ENCODE measurements around the gene TLN1.
A peak's percentile ranks its signal among the peaks of the same experiment; 100 is the strongest.

TLN1 gene

GRCh38 chr9:35763803-35764202, 31.8 kb upstream of the TLN1 start:
- Histone ChIP-seq H2BK5ac (ENCODE audit: low read length) (no peak overlapping the region), H2BK15ac (ENCODE audit: low read length) (no peak overlapping the region), H3K4me1 (ENCODE audit: control insufficient read depth in 2 of 2, insufficient read depth in 1 of 2, low read depth in 1 of 2, low read length in 2 of 2) (peaks cover 3 to 4% of the 10 kb centered on the region in 2 donors), H3K14ac (ENCODE audit: low read length) (no peak overlapping the region), H3K27ac (replicated peaks; ENCODE audit: low read length) (no peak overlapping the region), H2BK12ac (ENCODE audit: low read length) (no peak overlapping the region), H2AK5ac (ENCODE audit: low read depth, low read length) (no peak overlapping the region), H3K79me1 (ENCODE audit: low read depth, low read length) (peaks cover 2% of the 10 kb centered on the region), H2BK120ac (ENCODE audit: low read depth, low read length) (no peak overlapping the region), H3K4me3 (ENCODE audit: low read length in 2 of 2) (no peak overlapping the region), H4K8ac (ENCODE audit: low read depth, low read length) (no peak overlapping the region), H3K36me3 (replicated peaks in 1 of 2; ENCODE audit: control insufficient read depth in 2 of 2, insufficient read depth in 2 of 2, low read length in 2 of 2) (no peaks in the 10 kb centered on the region), H3K4ac (ENCODE audit: low read length) (no peak overlapping the region), H3K9me3 (replicated peaks in 1 of 2; ENCODE audit: control insufficient read depth in 2 of 2, insufficient read depth in 1 of 2, low read depth in 1 of 2, low read length in 2 of 2) (no peaks in the 10 kb centered on the region), H2AFZ (ENCODE audit: low read length) (no peak overlapping the region), H3K4me2 (ENCODE audit: insufficient read depth, low read length, poor library complexity, severe bottlenecking) (no peak overlapping the region), H4K91ac (ENCODE audit: low read depth, low read length, poor library complexity) (no peak overlapping the region), H3K18ac (ENCODE audit: low read length) (no peak overlapping the region), H3K27me3 (ENCODE audit: control insufficient read depth in 3 of 3, insufficient read depth in 3 of 3, low read depth in 1 of 3, low read length in 3 of 3) (no peaks in the 10 kb centered on the region), H3K23ac (ENCODE audit: low read depth, low read length, poor library complexity) (no peak overlapping the region), H3K9ac (ENCODE audit: low read depth, low read length, poor library complexity) (no peak overlapping the region)
- WGBS, 2 donors (ENCODE audit: extremely low coverage in 2 of 2, insufficient read length in 2 of 2, insufficient replicate concordance in 1 of 2) = no CpG with 5 or more reads among the region's 1 CpG
- no peak for DNase-seq (ENCODE audit: low spot score)

- Histone ChIP-seq H3K4me1 (ENCODE audit: control insufficient read depth in 2 of 2, insufficient read depth in 1 of 2, low read depth in 1 of 2, low read length in 2 of 2) (peaks cover 3 to 5% of the 10 kb centered on the region in 2 donors), H3K18ac (ENCODE audit: low read length) (no peak overlapping the region), H4K8ac (ENCODE audit: low read depth, low read length) (no peak overlapping the region), H3K79me1 (ENCODE audit: low read depth, low read length) (peaks cover 2% of the 10 kb centered on the region), H3K23ac (ENCODE audit: low read depth, low read length, poor library complexity) (no peak overlapping the region), H2BK5ac (ENCODE audit: low read length) (no peak overlapping the region), H4K91ac (ENCODE audit: low read depth, low read length, poor library complexity) (no peak overlapping the region), H2AFZ (ENCODE audit: low read length) (no peak overlapping the region), H3K4me2 (ENCODE audit: insufficient read depth, low read length, poor library complexity, severe bottlenecking) (no peak overlapping the region), H3K9me3 (replicated peaks in 1 of 2; ENCODE audit: control insufficient read depth in 2 of 2, insufficient read depth in 1 of 2, low read depth in 1 of 2, low read length in 2 of 2) (no peaks in the 10 kb centered on the region), H3K27ac (replicated peaks; ENCODE audit: low read length) (no peak overlapping the region), H3K27me3 (ENCODE audit: control insufficient read depth in 3 of 3, insufficient read depth in 3 of 3, low read depth in 1 of 3, low read length in 3 of 3) (no peaks in the 10 kb centered on the region), H3K4ac (ENCODE audit: low read length) (no peak overlapping the region), H3K4me3 (ENCODE audit: low read length in 2 of 2) (no peak overlapping the region), H2BK12ac (ENCODE audit: low read length) (no peak overlapping the region), H2BK15ac (ENCODE audit: low read length) (no peak overlapping the region), H2BK120ac (ENCODE audit: low read depth, low read length) (no peak overlapping the region), H2AK5ac (ENCODE audit: low read depth, low read length) (no peak overlapping the region), H3K36me3 (replicated peaks in 1 of 2; ENCODE audit: control insufficient read depth in 2 of 2, insufficient read depth in 2 of 2, low read length in 2 of 2) (no peaks in the 10 kb centered on the region), H3K9ac (ENCODE audit: low read depth, low read length, poor library complexity) (no peak overlapping the region), H3K14ac (ENCODE audit: low read length) (no peak overlapping the region)
- no CpG with 5 or more reads among the region's 2 CpGs for WGBS, 2 donors (ENCODE audit: extremely low coverage in 2 of 2, insufficient read length in 2 of 2, insufficient replicate concordance in 1 of 2)
- DNase-seq (ENCODE audit: low spot score) = no peak
Measured at GRCh38 chr9:35763181-35763580, 31.2 kb upstream of the TLN1 start.

- DNase-seq (ENCODE audit: low spot score) = no peak
- Histone ChIP-seq H2BK5ac (ENCODE audit: low read length) (no peak overlapping the region), H3K23ac (ENCODE audit: low read depth, low read length, poor library complexity) (no peak overlapping the region), H2BK120ac (ENCODE audit: low read depth, low read length) (no peak overlapping the region), H4K91ac (ENCODE audit: low read depth, low read length, poor library complexity) (no peak overlapping the region), H3K79me1 (ENCODE audit: low read depth, low read length) (peaks cover 2% of the 10 kb centered on the region), H3K4me3 (ENCODE audit: low read length in 2 of 2) (no peak overlapping the region), H3K9me3 (replicated peaks in 1 of 2; ENCODE audit: control insufficient read depth in 2 of 2, insufficient read depth in 1 of 2, low read depth in 1 of 2, low read length in 2 of 2) (no peaks in the 10 kb centered on the region), H3K18ac (ENCODE audit: low read length) (no peak overlapping the region), H2AFZ (ENCODE audit: low read length) (no peak overlapping the region), H3K4ac (ENCODE audit: low read length) (no peak overlapping the region), H3K4me1 (ENCODE audit: control insufficient read depth in 2 of 2, insufficient read depth in 1 of 2, low read depth in 1 of 2, low read length in 2 of 2) (peaks cover 3 to 5% of the 10 kb centered on the region in 2 donors), H3K36me3 (replicated peaks in 1 of 2; ENCODE audit: control insufficient read depth in 2 of 2, insufficient read depth in 2 of 2, low read length in 2 of 2) (peaks cover 0 to 11% of the 10 kb centered on the region in 2 donors), H2BK15ac (ENCODE audit: low read length) (no peak overlapping the region), H3K14ac (ENCODE audit: low read length) (no peak overlapping the region), H3K9ac (ENCODE audit: low read depth, low read length, poor library complexity) (no peak overlapping the region), H3K27me3 (ENCODE audit: control insufficient read depth in 3 of 3, insufficient read depth in 3 of 3, low read depth in 1 of 3, low read length in 3 of 3) (no peaks in the 10 kb centered on the region), H4K8ac (ENCODE audit: low read depth, low read length) (no peak overlapping the region), H2AK5ac (ENCODE audit: low read depth, low read length) (no peak overlapping the region), H2BK12ac (ENCODE audit: low read length) (no peak overlapping the region), H3K4me2 (ENCODE audit: insufficient read depth, low read length, poor library complexity, severe bottlenecking) (no peak overlapping the region), H3K27ac (replicated peaks; ENCODE audit: low read length) (peak overlapping the region; percentile 8)
- WGBS, 2 donors (ENCODE audit: extremely low coverage in 2 of 2, insufficient read length in 2 of 2, insufficient replicate concordance in 1 of 2) = no CpG with 5 or more reads among the region's 2 CpGs
Measured at GRCh38 chr9:35760651-35761050, 28.7 kb upstream of the TLN1 start.

GRCh38 chr9:35759795-35760194, 27.8 kb upstream of the TLN1 start:
- Histone ChIP-seq H3K27me3 (ENCODE audit: control insufficient read depth in 3 of 3, insufficient read depth in 3 of 3, low read depth in 1 of 3, low read length in 3 of 3) (no peaks in the 10 kb centered on the region), H3K27ac (replicated peaks; ENCODE audit: low read length) (no peak overlapping the region), H3K14ac (ENCODE audit: low read length) (no peak overlapping the region), H2AK5ac (ENCODE audit: low read depth, low read length) (no peak overlapping the region), H2BK12ac (ENCODE audit: low read length) (no peak overlapping the region), H2AFZ (ENCODE audit: low read length) (no peak overlapping the region), H3K4me2 (ENCODE audit: insufficient read depth, low read length, poor library complexity, severe bottlenecking) (no peak overlapping the region), H3K36me3 (replicated peaks in 1 of 2; ENCODE audit: control insufficient read depth in 2 of 2, insufficient read depth in 2 of 2, low read length in 2 of 2) (peaks cover 0 to 19% of the 10 kb centered on the region in 2 donors), H2BK15ac (ENCODE audit: low read length) (no peak overlapping the region), H4K91ac (ENCODE audit: low read depth, low read length, poor library complexity) (no peak overlapping the region), H3K9me3 (replicated peaks in 1 of 2; ENCODE audit: control insufficient read depth in 2 of 2, insufficient read depth in 1 of 2, low read depth in 1 of 2, low read length in 2 of 2) (no peaks in the 10 kb centered on the region), H2BK5ac (ENCODE audit: low read length) (no peak overlapping the region), H3K79me1 (ENCODE audit: low read depth, low read length) (peaks cover 2% of the 10 kb centered on the region), H3K4me1 (ENCODE audit: control insufficient read depth in 2 of 2, insufficient read depth in 1 of 2, low read depth in 1 of 2, low read length in 2 of 2) (peaks cover 3 to 5% of the 10 kb centered on the region in 2 donors), H4K8ac (ENCODE audit: low read depth, low read length) (no peak overlapping the region), H2BK120ac (ENCODE audit: low read depth, low read length) (no peak overlapping the region), H3K18ac (ENCODE audit: low read length) (no peak overlapping the region), H3K9ac (ENCODE audit: low read depth, low read length, poor library complexity) (no peak overlapping the region), H3K4ac (ENCODE audit: low read length) (no peak overlapping the region), H3K4me3 (ENCODE audit: low read length in 2 of 2) (no peak overlapping the region), H3K23ac (ENCODE audit: low read depth, low read length, poor library complexity) (no peak overlapping the region)
- no peak for DNase-seq (ENCODE audit: low spot score)
- WGBS, 2 donors (ENCODE audit: extremely low coverage in 2 of 2, insufficient read length in 2 of 2, insufficient replicate concordance in 1 of 2) = no CpG with 5 or more reads among the region's 4 CpGs

Data from neuronal stem cell (in vitro differentiated cells).